Testis (tissue), 2 donors: ENCODE results near the gene CUBN.

Experiments
- POLR2A ChIP-seq: fragments of 450-650 bp; IDR thresholded peaks from one replicate; pipeline ENCODE4 v1.6.1; 2017; ENCODE audit warnings: antibody characterized with exemption, mild to moderate bottlenecking, moderate library complexity
- TF ChIP-seq, protein P1 (sequence below), 3 experiments: fragments of 450-650 bp in 2 of 3; fragments of 200-600 bp in 1 of 3; sonication (generic) in 1 of 3; IDR thresholded peaks; one replicate each; pipeline ENCODE4 v1.5.1; 2016 to 2019; ENCODE audit warnings: antibody characterized with exemption in 3 of 3, mild to moderate bottlenecking in 2 of 3, moderate library complexity in 1 of 3

DNA sequence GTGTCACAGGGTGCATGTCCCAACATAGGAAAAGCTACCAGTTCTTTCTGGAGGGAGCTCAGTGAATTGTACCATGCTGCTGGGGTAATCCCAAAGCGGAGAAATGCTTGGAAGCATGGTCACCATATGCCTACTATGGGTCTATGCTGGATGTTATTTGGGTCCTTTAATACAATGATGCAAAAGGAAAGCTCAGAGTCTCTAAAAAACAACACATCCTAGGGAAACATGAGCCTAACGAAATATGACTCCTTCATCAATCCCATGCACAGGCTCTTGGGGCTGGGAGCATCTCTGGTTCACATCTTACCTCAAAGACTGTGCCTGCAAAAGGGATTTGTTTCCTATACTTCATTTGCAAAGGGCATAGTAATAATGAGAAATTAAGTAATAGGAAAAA lies 65.2 kb downstream of the CUBN start:
- TF ChIP-seq, protein P1, sequence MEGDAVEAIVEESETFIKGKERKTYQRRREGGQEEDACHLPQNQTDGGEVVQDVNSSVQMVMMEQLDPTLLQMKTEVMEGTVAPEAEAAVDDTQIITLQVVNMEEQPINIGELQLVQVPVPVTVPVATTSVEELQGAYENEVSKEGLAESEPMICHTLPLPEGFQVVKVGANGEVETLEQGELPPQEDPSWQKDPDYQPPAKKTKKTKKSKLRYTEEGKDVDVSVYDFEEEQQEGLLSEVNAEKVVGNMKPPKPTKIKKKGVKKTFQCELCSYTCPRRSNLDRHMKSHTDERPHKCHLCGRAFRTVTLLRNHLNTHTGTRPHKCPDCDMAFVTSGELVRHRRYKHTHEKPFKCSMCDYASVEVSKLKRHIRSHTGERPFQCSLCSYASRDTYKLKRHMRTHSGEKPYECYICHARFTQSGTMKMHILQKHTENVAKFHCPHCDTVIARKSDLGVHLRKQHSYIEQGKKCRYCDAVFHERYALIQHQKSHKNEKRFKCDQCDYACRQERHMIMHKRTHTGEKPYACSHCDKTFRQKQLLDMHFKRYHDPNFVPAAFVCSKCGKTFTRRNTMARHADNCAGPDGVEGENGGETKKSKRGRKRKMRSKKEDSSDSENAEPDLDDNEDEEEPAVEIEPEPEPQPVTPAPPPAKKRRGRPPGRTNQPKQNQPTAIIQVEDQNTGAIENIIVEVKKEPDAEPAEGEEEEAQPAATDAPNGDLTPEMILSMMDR (IDR thresholded peaks at IDR 0.05), result no peak
- TF ChIP-seq POLR2A, result no peak
